Hepatic stellate cell (primary cell): ENCODE measurements around the gene MDGA2.

ENCODE experiments used
- DNase-seq: peaks from one replicate; pipeline ENCODE4 v3.0.0; 2011; ENCODE audit warnings: low spot score

Gene MDGA2

DNA sequence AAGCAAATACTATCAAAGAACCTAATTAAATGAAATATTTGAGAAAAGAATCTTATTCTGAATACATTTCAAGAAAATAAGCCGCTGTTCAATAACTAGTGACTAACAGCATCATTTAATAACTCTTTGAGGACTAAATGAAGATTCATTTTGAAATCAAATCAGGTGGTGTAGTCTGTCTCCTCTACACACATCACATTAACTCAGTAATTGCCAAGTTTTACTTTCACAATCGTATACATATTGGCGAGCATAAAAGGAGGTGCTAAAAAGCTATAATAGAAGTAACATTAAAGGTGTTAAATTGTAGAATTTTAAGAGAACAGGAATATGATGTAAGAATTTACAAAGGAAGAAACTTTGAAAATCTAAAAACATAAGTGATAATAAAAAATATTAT, 185.1 kb downstream of the MDGA2 start:
- DNase-seq, result no peak

DNA sequence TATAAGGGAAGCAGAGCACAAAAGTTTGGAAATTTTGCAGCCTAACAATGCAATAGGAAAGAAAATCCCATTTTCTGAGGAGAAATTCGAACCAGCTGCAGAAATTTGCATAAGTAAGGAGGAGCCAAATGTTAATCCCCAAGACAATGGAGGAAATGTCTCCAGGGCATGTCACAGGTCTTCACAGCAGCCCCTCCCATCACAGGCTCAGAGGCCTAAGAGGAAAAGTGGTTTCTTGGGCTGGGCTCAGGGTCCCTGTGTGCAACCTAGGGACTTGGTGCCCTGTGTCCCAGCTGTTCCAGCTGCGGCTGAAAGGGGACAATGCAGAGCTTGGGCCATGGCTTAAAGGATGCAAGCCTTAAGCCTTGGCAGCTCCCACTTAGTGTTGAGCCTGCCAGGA, 190.0 kb downstream of the MDGA2 start:
- DNase-seq, result no peak

DNA sequence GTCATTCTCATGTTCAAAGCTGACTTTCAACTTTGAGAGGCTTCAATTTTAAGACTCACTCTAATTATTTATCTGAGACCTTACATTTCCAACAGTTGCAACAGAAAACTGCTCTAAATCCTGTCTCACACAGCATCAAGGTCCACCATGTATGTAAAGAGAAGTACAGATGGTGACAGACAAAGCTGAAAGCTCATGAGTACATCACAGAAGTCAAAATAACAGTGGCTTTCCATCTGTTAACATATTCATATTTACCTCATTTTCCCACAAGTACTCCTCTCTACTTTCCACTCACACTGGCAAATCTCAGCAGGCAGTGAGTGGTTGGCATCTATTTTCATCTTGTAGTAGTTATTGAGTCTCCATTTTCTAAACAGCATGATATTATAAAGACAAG, 192.0 kb downstream of the MDGA2 start:
- no peak for DNase-seq

DNA sequence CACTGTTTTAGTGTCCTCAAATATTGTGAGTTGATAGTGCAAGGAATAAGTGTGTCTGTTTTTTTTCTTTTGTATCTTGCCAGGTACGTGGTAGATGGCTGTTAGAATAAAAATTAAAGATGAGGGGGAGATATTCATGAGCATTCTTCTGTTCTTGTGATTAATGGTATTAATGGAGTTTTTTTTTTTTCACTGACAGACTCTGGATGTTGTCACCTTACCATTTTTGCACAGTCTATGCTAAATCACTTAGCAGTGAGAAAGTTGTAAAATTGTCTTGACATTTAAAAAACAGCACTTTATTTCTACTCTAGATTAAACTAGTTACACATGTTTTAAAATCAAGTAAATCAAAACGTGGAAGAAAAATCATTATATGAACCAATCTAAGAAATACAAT, 204.3 kb downstream of the MDGA2 start:
- no peak for DNase-seq

DNA sequence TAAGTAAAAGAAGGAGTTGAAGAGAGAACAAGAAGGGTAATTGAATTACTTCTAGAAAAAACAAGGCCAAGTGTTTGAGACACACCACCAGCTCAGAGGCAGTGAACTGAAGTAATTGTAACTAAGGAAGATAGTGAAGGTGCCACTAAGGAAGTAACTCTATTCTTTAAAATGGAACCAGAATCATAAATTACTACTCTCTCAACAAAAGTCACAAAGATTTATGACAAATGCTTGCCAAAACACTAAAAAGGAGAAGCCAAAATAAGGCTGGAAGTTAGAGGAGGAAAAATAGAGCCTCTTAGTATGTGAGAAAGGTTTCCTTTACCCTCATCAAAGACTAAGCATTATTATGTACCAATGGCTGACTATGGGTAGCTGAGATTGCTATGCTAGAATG, 208.5 kb downstream of the MDGA2 start:
- no peak for DNase-seq

DNA sequence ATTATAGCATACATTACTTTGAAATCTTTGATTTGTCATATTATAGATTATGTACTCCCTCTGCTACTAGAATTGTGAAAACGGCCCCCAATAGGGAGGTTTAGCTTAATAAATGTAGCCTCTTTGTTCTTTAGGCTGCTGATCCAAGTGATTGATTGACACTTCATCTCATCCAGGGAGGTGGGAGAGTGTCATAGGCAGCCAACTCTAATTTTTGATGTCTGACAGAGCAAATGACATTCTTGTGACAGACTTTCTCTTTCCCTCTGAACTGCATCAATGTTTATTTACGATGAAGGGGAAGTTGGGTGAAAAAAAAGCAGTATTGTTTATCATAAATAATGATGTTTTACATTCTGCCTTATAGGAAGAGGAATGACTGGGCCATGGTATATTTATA, 221.4 kb downstream of the MDGA2 start:
- no peak for DNase-seq

DNA sequence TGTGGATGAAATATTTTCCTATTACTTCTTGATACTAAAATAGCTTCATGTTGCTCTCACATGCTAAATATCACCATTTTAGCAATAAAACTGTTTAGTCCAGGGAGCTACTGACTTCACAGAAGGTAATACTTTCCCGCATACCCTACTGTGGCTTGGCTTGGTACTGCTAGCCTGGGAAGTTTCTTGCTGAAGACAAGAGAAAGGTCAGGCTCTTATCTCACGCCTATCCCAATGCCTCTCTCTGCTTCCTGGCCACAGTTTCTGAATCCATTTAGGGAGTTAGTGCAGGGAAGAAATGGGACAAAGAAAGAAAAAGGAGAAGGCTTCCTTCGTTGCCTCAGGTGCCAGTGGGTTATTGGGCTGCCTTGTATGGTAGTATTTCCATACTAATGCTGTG, 228.3 kb downstream of the MDGA2 start:
- DNase-seq, result no peak

DNA sequence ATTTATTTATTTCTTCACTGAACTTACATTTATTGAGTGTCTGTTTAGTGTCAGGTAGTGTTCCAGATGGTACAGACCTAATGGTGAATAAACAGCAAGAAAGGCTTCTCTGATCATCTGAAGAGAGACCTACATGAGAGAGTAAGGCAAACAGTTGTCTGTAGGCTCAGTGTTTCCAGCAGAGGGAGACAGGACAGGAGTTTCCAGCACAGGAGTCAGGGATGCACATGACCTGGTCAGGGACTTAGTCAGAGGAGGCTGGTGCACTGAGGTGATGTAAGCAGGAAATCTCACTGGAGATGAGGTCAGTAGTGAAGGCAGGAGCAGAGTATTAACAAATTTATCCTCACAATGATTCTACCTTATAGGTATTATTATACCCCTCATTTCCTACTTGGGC, 233.2 kb downstream of the MDGA2 start:
- peak; percentile 43 for DNase-seq

DNA sequence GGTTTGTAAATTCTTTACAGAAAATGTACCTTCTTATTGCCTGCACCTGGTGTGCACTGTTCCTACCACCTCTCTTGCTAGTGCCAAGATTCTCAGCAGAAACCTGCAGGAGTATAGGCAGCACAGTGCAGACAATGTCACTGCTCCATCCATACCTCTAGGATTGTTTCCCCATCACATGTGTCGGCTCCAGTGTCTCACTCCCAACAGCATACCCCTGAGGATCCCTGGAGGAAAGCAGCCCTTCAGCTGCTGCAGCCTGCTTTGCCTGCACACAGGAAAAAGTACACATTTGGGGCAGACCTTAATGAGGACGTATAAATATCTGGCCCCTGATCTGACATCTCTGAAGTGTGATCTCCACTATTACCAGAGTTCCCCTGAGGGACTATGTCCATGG, 235.5 kb downstream of the MDGA2 start:
- no peak for DNase-seq

DNA sequence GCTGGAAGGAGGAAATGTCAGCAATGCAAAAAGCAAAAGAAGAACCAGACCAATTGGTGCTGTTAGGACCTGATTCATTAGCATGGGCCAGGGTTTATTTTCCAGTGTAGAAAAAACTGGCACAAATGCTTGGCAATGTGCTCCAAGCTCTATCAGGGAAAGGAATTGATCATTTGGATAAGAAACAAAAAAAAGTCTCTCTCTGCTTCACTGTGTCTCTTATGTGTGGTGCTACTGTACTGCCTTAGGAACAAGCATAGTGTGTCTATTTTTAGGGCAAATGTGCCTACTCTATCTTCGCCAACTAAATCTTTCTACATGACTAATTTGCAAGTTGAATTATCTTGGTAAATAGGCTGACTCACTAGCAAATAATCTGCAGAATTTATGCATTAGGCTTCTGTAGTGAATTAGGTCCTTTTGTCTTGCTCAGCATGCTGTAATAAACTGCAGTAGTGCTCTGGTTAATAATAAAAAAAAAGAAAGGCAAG, 236.7 kb downstream of the MDGA2 start:
- DNase-seq, result peak; percentile 17

DNA sequence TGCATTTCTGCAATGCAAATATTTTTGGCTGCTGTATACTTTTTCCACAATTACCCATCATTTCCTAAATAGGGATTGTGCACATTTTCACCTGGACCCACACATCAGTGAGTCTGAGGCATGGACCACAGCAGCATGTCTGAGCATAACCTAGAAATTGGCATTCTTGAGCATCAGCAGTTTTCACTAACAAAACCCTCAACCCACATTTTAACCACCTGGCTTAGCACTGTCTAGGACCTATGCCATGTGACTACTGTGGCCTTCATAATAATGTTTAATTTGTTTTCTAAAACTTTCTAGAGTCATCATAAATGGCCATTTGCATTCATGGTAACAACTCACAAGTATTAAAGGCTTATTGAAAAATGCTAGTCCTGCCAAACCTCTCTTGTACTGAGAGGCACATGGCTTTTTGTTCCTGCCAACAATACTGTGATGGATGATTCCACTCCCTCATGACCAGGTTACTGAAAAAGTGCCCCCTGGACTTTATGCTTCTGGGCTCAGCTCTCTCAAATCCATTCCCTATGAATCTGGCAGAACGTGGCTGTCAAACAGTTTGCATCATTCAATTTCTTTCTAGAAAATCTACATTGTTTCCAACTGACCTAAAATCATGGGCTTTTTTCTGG, 240.0 kb downstream of the MDGA2 start:
- no peak for DNase-seq

DNA sequence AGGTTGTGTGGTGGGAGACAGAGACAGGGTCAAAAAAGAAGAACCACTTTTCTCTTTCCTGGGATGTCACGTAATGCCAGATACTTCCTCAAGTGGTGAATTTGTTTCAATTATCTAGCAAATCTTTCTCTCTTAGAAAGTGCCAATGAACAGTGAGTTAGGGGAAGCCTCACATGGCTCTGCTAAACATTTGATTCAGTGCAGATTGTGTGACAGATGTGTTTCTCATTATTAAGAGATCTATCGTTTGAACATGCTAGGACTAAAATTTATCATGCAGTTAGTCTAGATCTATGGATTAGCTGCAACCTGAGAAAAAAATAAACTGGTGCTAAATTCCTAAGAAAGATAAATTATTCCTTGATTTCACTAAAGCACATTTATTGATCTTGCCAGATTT, 247.8 kb downstream of the MDGA2 start:
- DNase-seq, result no peak

DNA sequence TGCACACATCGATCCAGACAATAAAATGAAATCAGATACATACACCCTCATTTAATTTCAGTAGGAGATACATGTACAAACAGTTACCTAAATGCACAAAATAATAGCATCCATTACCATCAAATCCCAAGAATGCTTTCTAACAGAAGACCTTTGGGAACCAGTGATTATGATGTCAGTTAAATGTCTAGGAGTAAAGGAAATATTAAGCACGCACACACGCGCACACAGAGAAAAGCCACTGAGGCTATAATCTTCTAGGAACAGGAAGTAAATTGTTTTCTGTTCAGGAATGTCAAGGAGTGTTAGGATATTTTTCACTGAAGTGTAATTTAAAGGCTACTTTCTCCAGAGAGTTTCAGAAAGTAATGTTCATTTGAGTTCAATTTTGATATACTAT, 250.1 kb downstream of the MDGA2 start:
- DNase-seq, result no peak

DNA sequence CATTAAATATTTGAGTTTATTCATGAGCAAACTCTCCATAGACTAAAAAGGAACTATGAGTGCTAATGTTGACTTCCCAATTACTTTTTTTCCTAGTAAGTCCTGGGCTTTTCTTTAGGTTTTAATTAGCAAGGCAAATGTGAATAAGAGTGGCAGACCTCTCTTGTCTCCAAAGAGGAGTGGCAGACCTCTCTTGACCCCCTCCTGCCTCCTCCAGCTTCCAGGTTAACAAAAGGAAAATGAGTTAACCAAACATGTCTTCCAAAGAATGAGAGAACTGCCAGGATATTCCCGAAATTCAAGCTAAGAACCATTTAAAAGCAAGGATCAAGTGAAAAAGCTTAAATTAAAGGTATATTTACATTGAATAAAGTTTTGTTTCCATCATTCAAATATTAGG, 253.2 kb downstream of the MDGA2 start:
- DNase-seq, result no peak

DNA sequence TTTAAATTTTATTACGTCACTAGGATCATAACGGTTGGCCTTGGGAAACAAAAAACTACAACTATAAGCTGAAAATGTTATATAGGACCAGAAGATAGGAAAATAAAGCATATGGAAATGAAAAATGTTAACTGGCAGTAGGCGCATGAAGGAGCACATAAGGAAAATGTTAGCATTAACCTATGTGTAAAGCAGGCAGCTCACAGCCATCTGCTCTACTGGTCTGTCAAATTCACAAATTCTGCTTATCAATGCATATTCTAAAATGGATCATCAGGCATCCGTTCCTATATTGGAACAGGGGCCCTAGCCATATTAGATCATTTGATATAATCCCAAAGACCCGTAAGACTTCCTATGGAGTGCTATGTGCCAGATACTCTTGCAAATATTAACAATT, 263.9 kb downstream of the MDGA2 start:
- no peak for DNase-seq

DNA sequence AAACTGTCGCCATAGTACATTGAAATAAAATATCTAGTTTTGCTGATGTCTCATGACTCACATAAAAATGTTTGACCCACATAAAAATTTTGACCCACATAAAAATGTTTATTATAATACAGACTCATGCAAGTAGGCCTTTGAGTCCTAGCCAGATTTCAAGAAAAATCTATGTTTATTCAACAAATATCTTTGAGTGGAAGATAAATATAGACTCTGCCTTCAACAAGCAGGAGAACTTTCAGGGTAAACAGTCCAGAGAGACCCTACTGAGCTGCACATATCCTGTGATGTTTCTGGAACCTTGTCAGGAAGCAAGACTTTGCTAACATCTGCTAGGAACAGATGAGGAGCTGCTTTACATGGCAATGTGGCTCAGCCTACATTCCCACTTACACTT, 283.1 kb downstream of the MDGA2 start:
- DNase-seq, result peak; percentile 38

DNA sequence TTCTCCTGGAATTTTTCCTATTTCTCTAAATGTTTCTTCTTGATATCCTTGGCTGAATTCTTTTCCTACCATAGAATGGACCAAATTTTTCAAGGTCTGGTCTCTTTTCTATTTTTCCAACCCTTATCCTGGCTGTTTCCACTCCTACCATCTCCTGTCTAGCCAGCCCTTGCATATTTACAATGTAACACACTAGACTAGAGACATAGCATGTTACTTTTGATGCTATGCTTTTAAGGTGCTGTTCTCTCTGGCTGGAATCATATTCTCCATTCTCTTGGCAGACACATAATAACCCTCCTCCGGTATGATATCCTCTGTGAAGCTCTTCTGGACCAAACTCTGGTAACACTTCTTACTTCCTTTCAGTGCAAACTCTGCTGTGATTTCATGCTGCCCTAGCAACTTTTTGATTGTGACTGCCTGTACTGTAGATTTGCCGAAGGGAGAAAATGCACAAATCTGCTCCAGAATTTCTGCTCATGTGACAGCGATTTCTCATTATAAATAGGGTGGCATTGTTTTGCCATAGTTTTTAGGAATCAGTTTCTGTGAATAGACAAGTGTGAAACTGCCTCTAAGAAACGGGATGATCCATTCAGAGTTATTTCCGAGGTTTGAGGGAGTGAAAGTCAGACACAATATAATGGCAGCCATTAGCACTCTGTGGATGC, 284.4 kb downstream of the MDGA2 start:
- no peak for DNase-seq

DNA sequence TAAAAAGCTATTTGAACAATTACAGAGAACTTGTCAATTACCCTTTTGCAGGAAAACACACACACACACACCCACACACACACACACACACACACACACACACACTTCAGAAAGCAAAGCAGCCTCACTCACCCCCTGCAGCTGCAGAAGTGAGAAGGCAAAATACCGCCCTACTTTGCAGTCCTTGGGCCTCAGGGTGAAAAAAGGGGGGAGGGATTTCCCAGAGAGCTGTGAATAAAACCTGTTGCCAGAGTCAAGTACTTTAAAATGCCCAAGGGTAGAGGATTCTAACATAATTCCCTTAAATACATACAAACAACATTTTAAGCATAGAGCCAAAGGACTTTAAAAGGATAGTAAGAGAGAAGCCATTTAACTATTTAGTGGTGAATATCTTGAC, 285.9 kb downstream of the MDGA2 start:
- no peak for DNase-seq

DNA sequence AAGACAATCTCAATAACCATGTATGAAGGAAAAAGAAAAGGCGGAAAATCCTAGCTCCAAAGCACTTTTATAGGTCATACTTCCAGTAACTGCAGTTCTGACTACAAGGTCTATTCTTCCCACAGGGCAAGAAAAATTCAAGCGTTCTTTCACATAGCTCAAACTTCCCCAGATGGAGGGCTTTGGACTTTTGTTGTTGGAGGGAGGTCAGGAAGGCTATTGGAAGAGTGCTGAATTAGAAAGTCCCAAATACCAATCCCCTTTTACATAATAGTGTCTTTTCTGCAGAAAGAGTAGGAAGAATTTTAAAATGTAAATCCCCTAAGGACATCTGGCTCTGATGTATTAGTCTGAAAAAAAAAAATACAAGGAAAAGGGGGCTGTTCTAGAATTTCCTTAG, 309.4 kb downstream of the MDGA2 start:
- DNase-seq, result no peak

DNA sequence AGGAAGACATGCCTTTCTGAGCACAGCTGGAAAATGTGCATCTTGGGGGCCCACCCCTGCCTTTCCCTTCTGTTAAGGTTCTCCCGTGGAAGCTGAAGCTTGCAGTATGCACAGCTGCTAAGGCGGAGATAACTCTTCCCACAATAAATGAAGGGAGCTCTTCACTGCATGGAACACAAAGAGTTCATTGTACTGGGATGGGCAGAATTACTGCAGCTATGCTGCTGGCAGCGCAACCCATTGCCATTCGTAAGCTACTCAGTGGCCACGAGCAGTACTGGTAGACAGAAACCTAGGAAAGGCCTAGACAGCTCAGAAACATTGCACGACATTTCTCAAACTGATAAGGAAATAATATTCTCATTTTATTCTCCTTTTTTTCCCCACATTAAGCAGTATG, 310.2 kb downstream of the MDGA2 start:
- no peak for DNase-seq

DNA sequence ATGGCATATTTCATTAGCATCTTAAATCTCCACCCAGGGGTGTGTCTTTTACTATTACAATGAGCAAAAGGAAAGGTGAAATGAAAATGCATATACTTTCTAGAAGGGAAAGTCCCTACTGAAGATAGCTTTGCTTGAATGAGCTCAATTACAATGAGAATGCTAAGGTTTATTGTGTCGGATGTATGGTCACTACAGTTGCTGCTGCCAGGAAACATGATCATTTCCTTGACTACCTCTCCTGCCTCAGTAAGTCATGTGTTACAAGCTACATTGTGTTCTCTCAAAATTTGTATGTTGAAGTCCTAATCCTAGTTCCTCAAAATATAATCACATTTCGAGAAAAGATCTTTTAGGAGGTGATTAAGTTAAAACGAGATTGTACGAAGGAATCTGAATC, 322.2 kb downstream of the MDGA2 start:
- DNase-seq, result no peak

DNA sequence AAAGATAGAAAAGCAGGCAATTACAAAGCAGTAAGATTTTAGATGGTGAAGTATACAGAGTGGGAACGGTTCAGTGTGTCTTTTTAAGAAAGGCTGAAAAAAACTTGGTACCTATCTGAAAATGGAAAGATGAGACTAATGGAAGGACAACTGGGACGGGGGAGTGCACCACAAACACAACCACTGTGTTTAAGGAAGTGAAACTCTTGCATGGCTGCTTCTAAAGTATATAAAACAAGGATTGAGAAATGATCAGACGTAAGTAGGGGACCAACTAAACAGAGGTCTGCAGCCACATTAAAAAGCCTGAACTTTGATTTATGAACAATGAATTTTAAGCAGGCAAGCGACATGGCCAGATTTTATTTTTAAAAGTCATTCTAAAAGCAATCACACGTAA, 328.6 kb downstream of the MDGA2 start:
- DNase-seq, result no peak

DNA sequence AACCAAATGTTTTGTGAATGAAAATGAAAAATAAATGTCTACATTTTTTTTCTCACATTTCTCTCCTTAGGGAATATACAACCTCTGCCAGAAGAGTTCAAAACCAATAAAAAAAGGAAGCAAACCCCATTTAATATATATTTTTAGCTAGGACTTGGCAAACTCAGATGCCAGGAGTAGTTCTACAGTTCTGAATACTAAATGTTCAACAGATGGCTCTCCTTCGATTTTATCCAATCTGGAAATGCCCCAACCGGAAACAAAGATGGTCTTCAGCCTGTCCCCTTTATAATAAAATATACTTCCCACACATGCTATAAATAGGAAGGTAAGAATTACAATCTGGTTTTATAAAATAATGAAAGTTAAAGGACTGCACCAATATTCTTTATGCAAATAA, 330.4 kb downstream of the MDGA2 start:
- DNase-seq, result no peak

DNA sequence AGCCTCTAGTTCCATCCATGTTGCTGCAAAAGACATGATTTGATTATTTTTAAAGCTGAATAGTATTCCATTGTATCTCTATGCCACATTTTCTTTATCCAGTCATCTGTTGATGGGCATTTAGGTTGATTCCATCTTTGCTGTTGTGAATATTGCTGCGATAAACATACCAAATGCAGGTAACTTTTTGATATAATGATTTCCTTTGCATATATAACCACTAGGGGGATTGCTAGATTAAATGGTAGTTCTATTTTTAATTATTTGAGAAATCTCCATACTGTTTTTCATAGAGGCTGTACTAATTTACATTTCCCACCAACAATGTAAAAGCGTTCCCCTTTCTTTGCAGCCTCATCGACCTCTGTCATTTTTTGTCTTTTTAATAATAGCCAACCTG, 342.5 kb downstream of the MDGA2 start:
- DNase-seq, result no peak
